ENCODE data around the gene PKNOX2. TPM values are rescaled to one million over a fixed set of nuclear protein-coding genes. Genes with fewer than 3 reads are reported as not detected.

PKNOX2 gene
- total RNA-seq, 2 donors from 2014 or later, result 5.5 to 6.9 TPM

- no peaks in the 10 kb centered on the region for H3K36me3 ChIP-seq
- H3K9me3 ChIP-seq, result no peaks in the 10 kb centered on the region
- TF ChIP-seq CTCF (IDR thresholded peaks at IDR 0.05), result no peak
- H3K4me3 ChIP-seq, result no peak overlapping the region
- no peaks in the 10 kb centered on the region for H3K27me3 ChIP-seq
- no peak overlapping the region for H3K27ac ChIP-seq
- DNase-seq (ENCODE audit: low spot score), result no peak
- H3K4me1 ChIP-seq, result peaks cover 0 to 13% of the 10 kb centered on the region in 2 donors
Observed at GRCh38 chr11:125303694-125304093, 139.1 kb downstream of the PKNOX2 start.

GRCh38 chr11:125304136-125304535, 139.6 kb downstream of the PKNOX2 start:
- no peaks in the 10 kb centered on the region for H3K9me3 ChIP-seq
- no peak for TF ChIP-seq CTCF (IDR thresholded peaks at IDR 0.05)
- H3K4me3 ChIP-seq, result no peak overlapping the region
- no peaks in the 10 kb centered on the region for H3K36me3 ChIP-seq
- no peak overlapping the region for H3K27ac ChIP-seq
- DNase-seq (ENCODE audit: low spot score), result no peak
- no peaks in the 10 kb centered on the region for H3K27me3 ChIP-seq
- H3K4me1 ChIP-seq, result peaks cover 0 to 13% of the 10 kb centered on the region in 2 donors

- peaks cover 0 to 13% of the 10 kb centered on the region in 2 donors for H3K4me1 ChIP-seq
- H3K4me3 ChIP-seq, result no peak overlapping the region
- no peaks in the 10 kb centered on the region for H3K27me3 ChIP-seq
- H3K9me3 ChIP-seq, result no peaks in the 10 kb centered on the region
- no peaks in the 10 kb centered on the region for H3K36me3 ChIP-seq
- TF ChIP-seq CTCF (IDR thresholded peaks at IDR 0.05), result no peak
- no peak overlapping the region for H3K27ac ChIP-seq
- DNase-seq (ENCODE audit: low spot score), result no peak
Observed at GRCh38 chr11:125304876-125305275, 140.3 kb downstream of the PKNOX2 start.

GRCh38 chr11:125305345-125305744, 140.8 kb downstream of the PKNOX2 start:
- H3K36me3 ChIP-seq, result no peaks in the 10 kb centered on the region
- peaks cover 0 to 10% of the 10 kb centered on the region in 2 donors for H3K4me1 ChIP-seq
- H3K27ac ChIP-seq, result no peak overlapping the region
- no peaks in the 10 kb centered on the region for H3K27me3 ChIP-seq
- no peak for DNase-seq (ENCODE audit: low spot score)
- H3K4me3 ChIP-seq, result no peak overlapping the region
- H3K9me3 ChIP-seq, result no peaks in the 10 kb centered on the region
- no peak for TF ChIP-seq CTCF (IDR thresholded peaks at IDR 0.05)

- Histone ChIP-seq H3K36me3 (no peaks in the 10 kb centered on the region), H3K4me1 (no peaks in the 10 kb centered on the region), H3K9me3 (no peaks in the 10 kb centered on the region), H3K27me3 (no peaks in the 10 kb centered on the region), H3K4me3 (no peak overlapping the region), H3K27ac (no peak overlapping the region)
- TF ChIP-seq CTCF (IDR thresholded peaks at IDR 0.05), result no peak
- DNase-seq (ENCODE audit: low spot score), result no peak
Observed at GRCh38 chr11:125306476-125306875, 141.9 kb downstream of the PKNOX2 start.

GRCh38 chr11:125308246-125308645, 143.7 kb downstream of the PKNOX2 start:
- Histone ChIP-seq H3K9me3 (no peaks in the 10 kb centered on the region), H3K4me3 (no peak overlapping the region), H3K27ac (no peak overlapping the region), H3K36me3 (no peaks in the 10 kb centered on the region), H3K27me3 (no peaks in the 10 kb centered on the region), H3K4me1 (peaks cover 0 to under 1% of the 10 kb centered on the region in 2 donors)
- DNase-seq (ENCODE audit: low spot score), result no peak
- no peak for TF ChIP-seq CTCF (IDR thresholded peaks at IDR 0.05)

All from right atrium auricular region (tissue), 2 donors.